Endodermal cell (in vitro differentiated cells): Measurements from ENCODE around the gene DNLZ. TPM values are rescaled to one million over a fixed set of nuclear protein-coding genes. Genes with fewer than 3 reads are reported as not detected.

Experiments
- DNase-seq: peaks from one replicate; pipeline ENCODE4 v3.0.0-alpha.2; 2017
- H3K27ac ChIP-seq: 2 replicates; pipeline ENCODE4 v1.5.1; 2013; ENCODE audit warnings: mild to moderate bottlenecking, low read depth, low read length, moderate library complexity
- H3K27me3 ChIP-seq: 2 replicates; pipeline ENCODE4 v1.6.1; 2013; ENCODE audit warnings: mild to moderate bottlenecking, low read length, moderate library complexity; ENCODE audit not compliant: insufficient read depth, control insufficient read depth, poor library complexity, severe bottlenecking
- H3K36me3 ChIP-seq: 2 replicates; pipeline ENCODE4 v1.7.0; 2013; ENCODE audit warnings: mild to moderate bottlenecking, low read length, moderate library complexity; ENCODE audit not compliant: control insufficient read depth, insufficient read depth
- H3K4me1 ChIP-seq: one replicate; pipeline ENCODE4 v1.7.0; 2013; ENCODE audit warnings: low read length; ENCODE audit not compliant: control insufficient read depth, insufficient read depth
- H3K4me3 ChIP-seq: 2 replicates; pipeline ENCODE4 v1.5.1; 2013; ENCODE audit warnings: mild to moderate bottlenecking, low read length, moderate library complexity
- H3K9ac ChIP-seq: 2 replicates; pipeline ENCODE4 v1.6.1; 2013; ENCODE audit warnings: mild to moderate bottlenecking, low read length, moderate library complexity; ENCODE audit not compliant: poor library complexity, severe bottlenecking; ENCODE audit errors: extremely low read depth
- H3K9me3 ChIP-seq: 2 replicates; pipeline ENCODE4 v1.6.1; 2013; ENCODE audit warnings: mild to moderate bottlenecking, low read length, moderate library complexity; ENCODE audit not compliant: control insufficient read depth
- H3K27ac Mint-ChIP-seq: 2 replicates; pipeline ENCODE4 v1.8.0; 2020; ENCODE audit warnings: mixed read lengths
- H3K27me3 Mint-ChIP-seq: 2 replicates; pipeline ENCODE4 v1.8.0; 2021; ENCODE audit warnings: mild to moderate bottlenecking, mixed read lengths; ENCODE audit not compliant: insufficient read depth
- H3K36me3 Mint-ChIP-seq: 2 replicates; pipeline ENCODE4 v1.8.0; 2020; ENCODE audit warnings: low read depth, mixed read lengths
- H3K4me1 Mint-ChIP-seq: 2 replicates; pipeline ENCODE4 v1.8.0; 2020; ENCODE audit warnings: mixed read lengths
- H3K4me3 Mint-ChIP-seq: 2 replicates; pipeline ENCODE4 v1.8.0; 2020; ENCODE audit warnings: mild to moderate bottlenecking, moderate library complexity, mixed read lengths
- H3K9me3 Mint-ChIP-seq: 2 replicates; pipeline ENCODE4 v1.8.0; 2020; ENCODE audit warnings: mild to moderate bottlenecking, mixed read lengths
- WGBS, 2 experiments: methylation state at CpG; one replicate each; pipeline versions ENCODE4 v1.1.5 to v1.1.7; 2013; ENCODE audit warnings: missing lambda C conversion rate in 2 of 2, mixed read lengths in 1 of 2; ENCODE audit not compliant: insufficient coverage in 1 of 2, insufficient read length in 1 of 2; 5-methylcytosine and 5-hydroxymethylcytosine counted together
- total RNA-seq, 2 donors: library from RNA; stranded (reverse); fragmentation: NEBNext Ultra II Directional in 1 of 2; extraction: Animal tissue kit (Norgen Biotek cat#: 25700) in 1 of 2; gene quantifications; 2 replicates in 1 of 2; 3 replicates in 1 of 2; pipeline ENCODE4 v1.2.1, GENCODE V29; 2021
- TF ChIP-seq, protein P1 (sequence below): fragments of 200-600 bp; sonication (generic); conservative IDR thresholded peaks from 2 replicates; pipeline ENCODE4 v1.5.0; 2021; ENCODE audit warnings: antibody characterized with exemption, mild to moderate bottlenecking

Gene DNLZ
- total RNA-seq, 2 donors from 2014 or later = 12.6 to 20.1 TPM

- Mint-ChIP-seq H3K4me1 (no peaks in the 10 kb centered on the region), H3K36me3 (peaks cover 66% of the 10 kb centered on the region), H3K27ac (no peak overlapping the region), H3K27me3 (no peaks in the 10 kb centered on the region), H3K4me3 (no peak overlapping the region), H3K9me3 (no peaks in the 10 kb centered on the region)
- H3K27ac ChIP-seq = no peak overlapping the region
- peaks cover 86% of the 10 kb centered on the region for H3K36me3 ChIP-seq
- no peak for DNase-seq
- H3K27me3 ChIP-seq = no peaks in the 10 kb centered on the region
- WGBS, 2 experiments = 90 to 100% methylated on average over 10 to 14 of the region's 14 CpGs
- H3K4me1 ChIP-seq = no peaks in the 10 kb centered on the region
- TF ChIP-seq, protein P1, sequence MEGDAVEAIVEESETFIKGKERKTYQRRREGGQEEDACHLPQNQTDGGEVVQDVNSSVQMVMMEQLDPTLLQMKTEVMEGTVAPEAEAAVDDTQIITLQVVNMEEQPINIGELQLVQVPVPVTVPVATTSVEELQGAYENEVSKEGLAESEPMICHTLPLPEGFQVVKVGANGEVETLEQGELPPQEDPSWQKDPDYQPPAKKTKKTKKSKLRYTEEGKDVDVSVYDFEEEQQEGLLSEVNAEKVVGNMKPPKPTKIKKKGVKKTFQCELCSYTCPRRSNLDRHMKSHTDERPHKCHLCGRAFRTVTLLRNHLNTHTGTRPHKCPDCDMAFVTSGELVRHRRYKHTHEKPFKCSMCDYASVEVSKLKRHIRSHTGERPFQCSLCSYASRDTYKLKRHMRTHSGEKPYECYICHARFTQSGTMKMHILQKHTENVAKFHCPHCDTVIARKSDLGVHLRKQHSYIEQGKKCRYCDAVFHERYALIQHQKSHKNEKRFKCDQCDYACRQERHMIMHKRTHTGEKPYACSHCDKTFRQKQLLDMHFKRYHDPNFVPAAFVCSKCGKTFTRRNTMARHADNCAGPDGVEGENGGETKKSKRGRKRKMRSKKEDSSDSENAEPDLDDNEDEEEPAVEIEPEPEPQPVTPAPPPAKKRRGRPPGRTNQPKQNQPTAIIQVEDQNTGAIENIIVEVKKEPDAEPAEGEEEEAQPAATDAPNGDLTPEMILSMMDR = no peak
- H3K9ac ChIP-seq = no peak overlapping the region
- no peaks in the 10 kb centered on the region for H3K9me3 ChIP-seq
- no peak overlapping the region for H3K4me3 ChIP-seq
Observed at GRCh38 chr9:136389396-136389795, 25.9 kb upstream of the DNLZ start.

DNA sequence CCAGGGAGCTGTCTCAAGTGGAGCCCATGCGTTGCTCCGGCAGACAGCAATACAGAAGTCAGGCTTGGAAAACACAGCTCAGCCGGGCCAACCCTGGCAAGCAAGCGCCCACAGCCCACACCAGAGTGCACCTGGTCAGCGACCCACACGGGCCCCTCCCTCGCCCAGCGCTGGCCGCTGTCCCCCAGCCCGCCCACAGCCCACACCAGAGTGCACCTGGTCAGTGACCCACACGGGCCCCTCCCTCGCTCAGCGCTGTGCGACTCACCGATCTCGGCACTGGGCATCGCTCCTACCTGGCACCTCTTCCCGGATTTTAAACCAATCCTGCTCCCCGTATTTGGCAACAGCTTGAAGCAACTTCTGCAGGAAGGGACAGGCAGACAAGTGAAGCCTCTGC lies 23.7 kb upstream of the DNLZ start:
- Mint-ChIP-seq H3K27ac (no peak overlapping the region), H3K4me1 (no peaks in the 10 kb centered on the region), H3K4me3 (no peak overlapping the region), H3K36me3 (peaks cover 67% of the 10 kb centered on the region), H3K9me3 (no peaks in the 10 kb centered on the region), H3K27me3 (no peaks in the 10 kb centered on the region)
- TF ChIP-seq, protein P1 = no peak
- Histone ChIP-seq H3K36me3 (peaks cover 84% of the 10 kb centered on the region), H3K9ac (no peak overlapping the region), H3K4me3 (no peak overlapping the region), H3K4me1 (no peaks in the 10 kb centered on the region), H3K27me3 (no peaks in the 10 kb centered on the region), H3K9me3 (no peaks in the 10 kb centered on the region), H3K27ac (no peak overlapping the region)
- DNase-seq = no peak
- WGBS, 2 experiments = 95 to 97% methylated on average over 17 to 19 of the region's 19 CpGs

DNA sequence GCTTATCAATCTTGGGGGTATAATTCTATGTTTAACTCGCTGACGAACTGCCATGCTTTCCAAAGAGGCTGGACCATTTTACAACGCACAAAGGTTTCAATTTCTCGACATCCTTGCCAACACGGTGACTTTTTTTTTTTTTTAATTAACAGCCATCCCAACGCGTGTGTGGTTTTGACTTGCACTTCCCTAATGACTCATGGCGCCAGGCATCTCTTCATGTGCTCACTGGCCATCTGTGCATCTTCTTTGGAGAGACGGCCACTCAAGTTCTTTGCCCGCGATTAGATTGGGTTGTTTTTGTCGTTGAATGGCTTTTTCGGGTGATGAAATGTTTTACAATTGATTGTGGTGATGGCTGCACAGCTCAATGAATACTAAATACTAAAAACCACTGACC lies 22.5 kb upstream of the DNLZ start:
- no peaks in the 10 kb centered on the region for H3K27me3 Mint-ChIP-seq
- TF ChIP-seq, protein P1 = no peak

More for the DNA sequence above, 22.5 kb upstream of the DNLZ start:
- Mint-ChIP-seq H3K27ac (no peak overlapping the region), H3K9me3 (no peaks in the 10 kb centered on the region), H3K4me3 (no peak overlapping the region), H3K36me3 (peaks cover 64% of the 10 kb centered on the region), H3K4me1 (no peaks in the 10 kb centered on the region)
- Histone ChIP-seq H3K4me1 (no peaks in the 10 kb centered on the region), H3K9me3 (no peaks in the 10 kb centered on the region), H3K27ac (no peak overlapping the region), H3K4me3 (no peak overlapping the region), H3K9ac (no peak overlapping the region), H3K27me3 (no peaks in the 10 kb centered on the region), H3K36me3 (peaks cover 72% of the 10 kb centered on the region)
- no peak for DNase-seq
- WGBS, 2 experiments = 90 to 98% methylated on average over 6 to 11 of the region's 13 CpGs
